Stimulated activated memory B cell treated with anti-CD40 and anti-IgM and Interleukin-4, amounts not matched to agents 10 μg/mL and 1 μg/mL and 100 μg/mL, for 72 hours (primary cell): ENCODE measurements around the gene GPSM3.
"Not testable (repeated sequence)": the region's sequence is repeated elsewhere in the genome, so short reads cannot be mapped to it uniquely, and the experiment has no call there.

Experiments
- ATAC-seq: fragments of 150-1000 bp; cut with Tn5 transposase; 2 replicates; pipeline ENCODE4 v1.10.0; 2021
- H3K27ac Mint-ChIP-seq: one replicate; pipeline ENCODE4 v1.8.0; 2022; ENCODE audit warnings: mild to moderate bottlenecking, mixed read lengths
- H3K27me3 Mint-ChIP-seq: one replicate; pipeline ENCODE4 v1.8.0; 2022; ENCODE audit warnings: mixed read lengths
- H3K36me3 Mint-ChIP-seq: one replicate; pipeline ENCODE4 v1.8.0; 2022; ENCODE audit warnings: mixed read lengths
- H3K4me1 Mint-ChIP-seq: one replicate; pipeline ENCODE4 v1.8.0; 2022; ENCODE audit warnings: mixed read lengths
- H3K4me3 Mint-ChIP-seq: one replicate; pipeline ENCODE4 v1.8.0; 2022; ENCODE audit warnings: mild to moderate bottlenecking, moderate library complexity, mixed read lengths
- H3K9me3 Mint-ChIP-seq: one replicate; pipeline ENCODE4 v1.8.0; 2022; ENCODE audit warnings: mixed read lengths

GPSM3 gene

DNA sequence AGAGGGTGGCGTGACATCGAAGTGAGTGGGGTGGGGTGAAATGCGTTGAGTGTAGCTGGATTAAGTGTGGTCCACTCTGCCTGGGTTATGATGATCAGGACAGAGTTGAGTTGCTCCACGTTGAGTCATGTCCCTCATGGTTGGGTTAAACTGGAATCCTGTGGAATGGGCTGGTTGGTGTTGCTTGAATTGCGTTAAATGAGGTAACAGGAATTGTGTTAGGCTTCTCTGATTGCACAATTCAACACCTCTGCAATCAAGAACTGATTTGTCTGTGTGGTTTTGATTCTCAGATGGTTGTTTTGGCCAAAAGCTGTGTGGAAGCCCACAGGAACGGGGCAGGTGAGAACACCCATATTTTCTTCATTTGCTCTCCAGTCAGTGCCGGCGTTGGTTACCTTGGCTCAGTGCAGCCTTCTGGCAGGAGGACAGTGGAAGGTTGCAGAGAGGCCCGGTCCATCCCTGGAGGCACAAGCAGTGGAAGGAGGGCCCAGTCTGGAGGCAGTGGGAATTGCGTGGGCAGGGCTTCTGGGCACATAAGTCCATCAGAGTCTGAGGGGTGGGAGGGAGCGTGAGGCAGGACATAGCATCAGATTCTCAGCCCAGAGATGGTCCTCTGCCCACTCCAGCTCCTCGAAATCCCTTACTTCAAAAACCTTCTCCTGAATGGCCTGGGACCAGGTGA lies 19.8 kb upstream of the GPSM3 start:
- no peaks in the 10 kb centered on the region for H3K36me3 Mint-ChIP-seq
- H3K27ac Mint-ChIP-seq: no peak overlapping the region
- no peak overlapping the region for H3K4me3 Mint-ChIP-seq
- peaks cover 14% of the 10 kb centered on the region for H3K4me1 Mint-ChIP-seq
- ATAC-seq: no peak
- no peaks in the 10 kb centered on the region for H3K9me3 Mint-ChIP-seq
- H3K27me3 Mint-ChIP-seq: no peaks in the 10 kb centered on the region

DNA sequence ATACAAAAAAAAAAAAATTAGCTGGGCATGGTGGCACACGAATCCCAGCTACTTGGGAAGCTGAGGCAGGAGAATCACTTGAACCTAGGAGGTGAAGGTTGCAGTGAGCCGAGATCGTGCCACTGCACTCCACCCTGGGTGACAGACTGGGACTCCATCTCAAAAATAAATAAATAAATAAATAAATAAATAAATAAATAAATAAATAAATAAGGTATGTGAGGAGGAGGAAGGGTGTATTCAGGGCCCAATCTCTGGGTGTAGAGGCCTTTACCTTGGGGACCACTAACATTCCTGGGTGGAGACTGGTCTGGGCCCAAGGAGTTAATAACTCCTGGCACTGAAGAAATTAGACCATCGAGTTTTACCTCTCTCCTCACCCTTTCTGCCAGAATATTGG lies 19.0 kb upstream of the GPSM3 start:
- H3K27ac Mint-ChIP-seq, H3K4me3 Mint-ChIP-seq, H3K27me3 Mint-ChIP-seq, H3K9me3 Mint-ChIP-seq, H3K36me3 Mint-ChIP-seq, ATAC-seq: not testable (repeated sequence)
- H3K4me1 Mint-ChIP-seq: peaks cover 14% of the 10 kb centered on the region

DNA sequence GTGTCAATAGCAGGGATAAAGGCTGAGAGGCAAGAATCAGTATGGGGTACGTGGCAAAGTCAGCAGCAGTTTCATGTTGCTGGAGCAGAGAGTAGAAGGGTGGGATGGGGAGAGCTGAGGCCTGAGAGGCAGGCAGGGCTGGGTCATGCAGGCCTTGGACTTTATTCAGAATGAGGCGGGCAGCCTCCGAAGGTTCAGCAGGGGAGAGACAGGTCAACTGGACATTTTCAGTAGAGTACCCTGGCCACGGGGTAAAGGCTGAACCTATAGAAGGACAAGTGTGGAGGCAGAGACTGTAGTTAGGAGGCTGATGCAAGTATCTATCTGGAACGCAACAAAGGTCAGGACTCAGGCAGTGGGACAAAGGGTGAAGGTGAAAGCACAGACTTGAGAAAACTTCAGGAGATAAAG lies 17.8 kb upstream of the GPSM3 start:
- Mint-ChIP-seq H3K9me3 (no peaks in the 10 kb centered on the region), H3K27ac (no peak overlapping the region), H3K4me3 (no peak overlapping the region), H3K27me3 (no peaks in the 10 kb centered on the region), H3K4me1 (peaks cover 14% of the 10 kb centered on the region), H3K36me3 (no peaks in the 10 kb centered on the region)
- no peak for ATAC-seq

DNA sequence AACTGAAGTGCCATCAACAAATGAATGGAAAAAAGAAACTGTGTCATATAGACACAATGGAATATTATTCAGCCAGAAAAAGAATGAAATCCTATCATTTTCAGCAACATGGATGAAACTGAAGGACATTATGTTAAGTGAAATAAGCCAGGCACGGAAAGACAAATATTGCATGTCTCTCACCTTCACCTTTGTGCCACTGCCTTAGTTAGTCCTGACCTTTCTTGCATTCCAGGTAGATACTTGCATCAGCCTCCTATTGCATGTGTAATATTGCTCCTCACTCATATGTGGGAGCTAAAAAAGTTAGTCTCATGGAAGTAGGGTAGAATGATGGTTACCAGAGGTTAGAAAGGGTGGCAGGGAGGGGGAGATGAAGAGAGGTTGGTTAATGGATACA lies 16.6 kb upstream of the GPSM3 start:
- Mint-ChIP-seq H3K27ac (no peak overlapping the region), H3K4me3 (no peak overlapping the region), H3K4me1 (peaks cover 9% of the 10 kb centered on the region), H3K36me3 (no peaks in the 10 kb centered on the region), H3K27me3 (no peaks in the 10 kb centered on the region), H3K9me3 (no peaks in the 10 kb centered on the region)
- no peak for ATAC-seq

DNA sequence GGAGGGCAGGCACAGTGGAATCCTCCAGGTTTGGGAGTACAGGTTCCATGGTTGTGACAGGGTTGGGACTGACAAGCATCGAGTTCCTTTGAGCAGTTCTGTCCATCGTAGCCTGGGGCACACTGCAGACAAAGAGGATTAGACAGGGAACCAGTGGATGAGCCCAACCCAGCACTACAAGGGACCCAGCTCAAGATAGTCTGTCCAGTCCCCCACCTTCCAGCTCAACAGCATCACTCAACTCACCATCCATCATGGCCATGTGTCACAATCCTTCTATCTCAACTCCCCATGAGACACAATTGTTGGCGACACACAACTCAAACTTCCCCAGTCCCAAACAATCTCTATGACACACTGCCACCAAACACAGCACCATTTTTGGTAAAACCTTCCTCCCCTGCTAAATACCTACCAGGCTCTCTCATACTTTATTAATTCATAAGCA lies 11.8 kb upstream of the GPSM3 start:
- H3K36me3 Mint-ChIP-seq: no peaks in the 10 kb centered on the region
- H3K4me3 Mint-ChIP-seq: no peak overlapping the region
- peaks cover 7% of the 10 kb centered on the region for H3K4me1 Mint-ChIP-seq
- H3K9me3 Mint-ChIP-seq: no peaks in the 10 kb centered on the region
- no peaks in the 10 kb centered on the region for H3K27me3 Mint-ChIP-seq
- no peak overlapping the region for H3K27ac Mint-ChIP-seq
- ATAC-seq: no peak

DNA sequence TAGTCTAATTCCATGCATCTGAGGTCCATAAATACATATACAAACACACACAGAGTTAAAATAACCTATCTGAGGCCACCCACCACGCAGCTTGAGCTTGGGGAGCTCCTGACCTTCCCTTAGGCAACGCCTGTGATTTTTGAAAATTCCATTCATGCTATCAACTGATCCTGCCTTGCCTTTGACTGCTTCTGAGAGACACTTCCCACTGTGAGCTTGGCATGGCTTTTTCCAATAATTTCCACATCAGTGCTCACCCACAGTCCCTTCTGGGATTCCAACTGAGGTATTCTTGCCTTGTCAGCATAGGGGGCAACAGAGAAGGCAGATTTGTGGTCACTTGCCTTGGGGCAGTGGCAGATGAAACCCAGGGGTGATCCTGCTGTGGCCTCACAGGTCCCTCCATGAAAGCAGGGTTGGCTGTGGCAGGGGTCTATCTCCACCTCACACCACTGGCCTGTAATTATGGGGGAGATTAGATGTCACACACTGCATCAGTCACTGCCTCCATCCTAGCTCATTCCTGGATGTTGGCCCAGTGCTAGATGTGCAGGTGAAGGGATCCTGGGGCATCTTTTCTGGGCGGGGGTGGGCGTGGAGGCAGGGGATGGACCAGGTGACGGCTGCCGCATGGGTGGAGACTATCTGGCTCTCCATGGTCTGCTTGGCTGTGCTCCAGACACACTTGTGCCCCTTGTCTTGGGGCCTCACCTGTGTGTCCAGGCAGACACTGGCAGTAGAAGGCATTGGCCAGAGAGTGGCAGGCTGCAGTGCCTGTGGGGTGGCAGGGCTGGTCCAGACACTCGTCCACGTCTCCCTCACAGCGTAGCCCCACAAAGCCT lies 11.2 kb upstream of the GPSM3 start:
- H3K27me3 Mint-ChIP-seq: no peaks in the 10 kb centered on the region
- no peaks in the 10 kb centered on the region for H3K36me3 Mint-ChIP-seq
- no peak for ATAC-seq
- H3K4me3 Mint-ChIP-seq: no peak overlapping the region
- peaks cover 7% of the 10 kb centered on the region for H3K4me1 Mint-ChIP-seq
- H3K27ac Mint-ChIP-seq: no peak overlapping the region
- H3K9me3 Mint-ChIP-seq: no peaks in the 10 kb centered on the region

DNA sequence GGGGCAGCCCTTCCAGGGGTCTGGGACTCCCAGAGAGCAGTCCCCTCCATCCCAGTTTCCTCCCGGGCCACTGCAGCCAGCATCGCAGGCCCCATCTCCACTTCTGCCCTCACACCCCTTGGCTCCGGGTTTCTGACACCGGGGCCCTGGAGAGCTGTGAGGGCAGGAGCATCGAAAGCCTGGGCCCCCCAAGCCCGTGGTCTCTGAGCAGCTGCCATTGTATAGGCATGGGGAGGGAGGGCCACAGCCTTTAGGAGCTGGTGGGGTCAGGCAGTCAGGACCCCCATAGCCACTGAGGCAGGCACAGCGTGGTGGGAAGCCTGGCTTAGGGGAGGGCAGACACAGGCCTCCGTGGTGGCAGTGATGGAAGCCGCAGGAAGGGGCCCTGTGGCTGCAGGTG lies 9.7 kb upstream of the GPSM3 start:
- H3K4me1 Mint-ChIP-seq: peaks cover 3% of the 10 kb centered on the region
- H3K27me3 Mint-ChIP-seq: no peaks in the 10 kb centered on the region
- no peaks in the 10 kb centered on the region for H3K36me3 Mint-ChIP-seq
- no peak overlapping the region for H3K27ac Mint-ChIP-seq
- no peaks in the 10 kb centered on the region for H3K9me3 Mint-ChIP-seq
- no peak overlapping the region for H3K4me3 Mint-ChIP-seq
- no peak for ATAC-seq

DNA sequence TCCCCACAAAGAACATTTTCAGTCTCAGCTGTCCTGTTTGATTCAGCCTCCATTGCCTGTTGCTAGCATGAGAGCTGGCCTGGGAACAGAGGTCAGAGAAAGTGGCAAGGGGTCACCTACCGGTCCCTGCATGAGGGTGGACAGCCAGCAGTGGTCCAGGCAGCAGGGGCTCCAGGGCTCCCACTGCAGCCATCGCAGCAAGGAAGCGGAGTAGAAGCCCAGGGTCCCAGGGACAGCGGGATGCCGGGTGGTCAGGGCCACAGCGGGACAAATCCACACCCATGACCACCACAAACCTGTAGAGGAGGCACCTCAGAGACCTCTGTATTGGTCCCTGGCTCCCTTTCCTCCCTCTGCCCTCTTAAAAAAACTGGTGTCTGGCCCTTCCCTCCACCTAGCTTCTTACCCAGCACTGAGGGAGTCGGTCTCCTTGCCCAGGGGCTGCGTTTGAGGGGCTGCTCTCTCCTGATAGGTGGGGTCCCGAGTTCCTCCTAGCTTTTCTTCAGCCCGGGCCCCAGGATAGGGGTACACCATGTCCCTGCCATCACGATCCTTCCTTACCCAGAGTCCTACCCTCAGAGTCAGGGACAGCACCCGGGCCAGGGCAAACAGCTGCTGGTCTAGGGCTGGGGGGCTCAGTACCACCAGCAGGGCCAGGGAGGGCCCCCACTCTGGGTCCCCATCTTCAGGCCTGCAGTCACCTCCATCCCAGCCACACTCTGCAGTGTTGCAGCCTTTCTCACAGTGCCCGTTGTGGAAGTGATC lies 8.4 kb upstream of the GPSM3 start:
- Mint-ChIP-seq H3K4me1 (peaks cover 11% of the 10 kb centered on the region), H3K36me3 (no peaks in the 10 kb centered on the region), H3K9me3 (no peaks in the 10 kb centered on the region), H3K27me3 (no peaks in the 10 kb centered on the region), H3K4me3 (no peak overlapping the region), H3K27ac (peak overlapping the region; percentile 48)
- ATAC-seq: no peak

DNA sequence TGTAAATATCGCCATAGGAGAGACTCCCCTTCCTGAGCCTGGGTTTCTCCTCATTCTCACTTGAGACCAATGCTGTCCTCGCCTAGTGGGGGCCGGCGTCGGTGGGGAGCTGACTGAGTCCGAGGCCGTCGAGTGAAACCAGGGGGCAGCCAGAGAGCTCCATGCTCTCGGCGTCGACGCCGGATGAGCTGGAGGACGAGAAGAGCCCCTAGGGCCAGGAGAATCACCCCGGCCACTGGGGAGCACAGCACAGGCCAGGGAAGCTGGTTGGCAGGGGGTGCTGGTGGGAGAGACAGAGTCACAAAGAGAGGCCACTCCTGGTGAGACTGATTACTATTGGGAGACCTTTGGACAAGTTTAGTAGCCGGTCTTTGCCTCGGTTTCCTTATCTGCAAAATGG lies 6.4 kb upstream of the GPSM3 start:
- no peak for ATAC-seq
- H3K36me3 Mint-ChIP-seq: no peaks in the 10 kb centered on the region
- no peak overlapping the region for H3K4me3 Mint-ChIP-seq
- H3K27ac Mint-ChIP-seq: peak overlapping the region; percentile 98
- H3K9me3 Mint-ChIP-seq: no peaks in the 10 kb centered on the region
- peaks cover 24% of the 10 kb centered on the region for H3K4me1 Mint-ChIP-seq
- no peaks in the 10 kb centered on the region for H3K27me3 Mint-ChIP-seq

DNA sequence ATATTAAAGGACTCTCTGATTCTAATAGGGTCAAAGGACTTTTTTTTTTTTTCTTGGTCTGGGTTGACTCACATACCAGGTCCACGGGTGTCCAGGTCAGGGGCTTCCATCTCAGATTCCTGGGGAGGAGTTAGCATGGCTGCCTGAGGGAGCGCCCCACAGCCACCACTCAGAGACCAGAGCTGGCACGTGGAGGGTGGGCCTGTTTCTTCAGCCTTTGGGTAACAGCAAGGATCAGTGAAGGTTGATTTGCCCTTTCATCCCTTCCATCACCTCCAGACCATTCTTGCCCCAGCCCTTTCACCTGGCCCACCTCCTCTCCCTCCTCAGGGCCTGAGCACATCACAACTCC lies 5.9 kb upstream of the GPSM3 start:
- Mint-ChIP-seq H3K27me3 (no peaks in the 10 kb centered on the region), H3K36me3 (no peaks in the 10 kb centered on the region), H3K9me3 (no peaks in the 10 kb centered on the region), H3K4me3 (no peak overlapping the region), H3K27ac (peak overlapping the region; percentile 98), H3K4me1 (peaks cover 30% of the 10 kb centered on the region)
- no peak for ATAC-seq

DNA sequence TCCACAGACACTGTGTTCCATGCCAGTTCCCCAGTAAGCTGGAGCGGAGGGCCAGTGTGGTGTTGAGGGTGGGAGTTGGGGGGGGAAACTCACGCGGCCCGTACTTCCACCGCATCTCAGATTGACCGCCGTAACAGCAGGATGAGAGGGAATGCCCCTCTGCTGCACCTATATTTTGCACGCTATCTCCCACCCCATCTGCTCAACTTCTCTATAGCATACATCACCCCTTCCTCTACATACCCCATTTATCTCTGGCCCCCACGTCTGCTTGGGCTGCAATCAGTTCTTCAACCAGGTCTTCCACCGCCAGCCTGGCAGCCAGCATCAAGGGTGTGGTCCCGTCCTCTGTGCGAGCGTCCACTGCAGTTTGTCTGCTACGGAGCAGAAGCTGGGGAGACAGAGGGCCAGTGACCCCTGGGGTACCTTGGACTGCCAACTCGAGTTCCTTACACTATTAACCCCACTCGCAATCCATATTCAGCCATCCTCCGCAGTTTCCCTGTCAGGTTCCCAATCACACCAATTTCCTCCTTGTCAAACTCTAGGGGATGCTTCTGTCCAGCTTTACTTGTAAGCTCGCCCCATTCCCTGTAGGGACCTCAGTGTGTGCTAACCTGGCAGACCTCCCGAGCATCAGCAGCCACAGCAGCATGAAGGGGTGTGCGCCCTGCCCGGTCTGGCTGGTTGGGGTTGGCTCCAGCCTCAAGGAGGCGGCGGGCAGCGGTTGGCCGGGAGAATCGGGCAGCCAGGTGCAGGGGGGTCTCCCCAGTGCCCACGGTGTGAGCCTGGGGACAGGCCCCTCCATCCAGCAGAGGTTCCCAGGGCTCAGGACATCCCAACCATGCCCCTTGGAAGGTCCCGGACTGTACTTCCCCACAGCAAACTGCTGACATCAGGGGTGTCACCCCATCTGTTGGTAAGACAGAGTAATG lies 4.5 kb upstream of the GPSM3 start:
- Mint-ChIP-seq H3K4me3 (peak overlapping the region; percentile 98), H3K4me1 (peaks cover 39% of the 10 kb centered on the region), H3K36me3 (peaks cover 1% of the 10 kb centered on the region), H3K9me3 (no peaks in the 10 kb centered on the region), H3K27ac (peak overlapping the region; percentile 98), H3K27me3 (no peaks in the 10 kb centered on the region)
- no peak for ATAC-seq

DNA sequence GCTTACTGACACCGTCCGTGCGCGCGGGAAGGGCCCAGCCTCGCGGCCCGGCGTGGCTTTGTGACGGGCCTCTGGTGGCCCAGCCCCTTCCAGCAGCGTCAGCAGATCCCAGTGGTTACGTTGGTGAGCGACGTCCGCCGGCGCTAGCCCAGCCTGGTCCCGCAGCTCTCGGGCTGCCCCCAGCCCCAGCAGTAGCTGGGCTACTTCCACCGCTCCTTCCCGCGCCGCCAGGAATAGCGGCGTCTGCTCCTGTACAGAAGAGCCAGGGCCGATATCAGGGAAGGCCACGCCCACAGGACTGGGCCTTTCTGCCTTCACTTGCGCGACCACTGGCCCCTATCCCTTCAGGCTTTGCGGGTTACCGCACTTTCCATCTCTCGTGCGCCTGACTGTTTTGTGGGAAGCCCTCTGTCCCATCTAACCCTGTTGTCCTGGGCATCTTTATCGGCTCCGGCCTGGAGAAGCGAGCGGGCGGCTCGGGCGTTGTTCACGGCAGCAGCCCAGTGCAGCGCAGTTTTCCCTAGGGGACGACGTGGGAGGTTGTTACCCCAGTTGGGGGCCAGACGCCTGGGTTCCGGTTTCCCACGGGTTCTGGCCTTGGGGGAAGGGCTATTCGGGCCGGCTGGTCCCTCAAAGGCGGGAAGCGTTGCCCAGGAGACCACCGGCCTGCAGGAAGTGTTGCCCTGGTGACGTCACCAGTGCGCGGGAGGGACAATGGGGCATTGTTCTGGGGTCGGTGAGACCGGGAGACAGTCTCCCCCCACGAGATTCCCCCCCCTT lies 3.6 kb upstream of the GPSM3 start:
- H3K27ac Mint-ChIP-seq: peak overlapping the region; percentile 98
- H3K4me3 Mint-ChIP-seq: peak overlapping the region; percentile 98
- H3K9me3 Mint-ChIP-seq: no peaks in the 10 kb centered on the region
- peak; percentile 95 for ATAC-seq
- H3K36me3 Mint-ChIP-seq: peaks cover 10% of the 10 kb centered on the region
- H3K4me1 Mint-ChIP-seq: peaks cover 44% of the 10 kb centered on the region
- H3K27me3 Mint-ChIP-seq: no peaks in the 10 kb centered on the region

DNA sequence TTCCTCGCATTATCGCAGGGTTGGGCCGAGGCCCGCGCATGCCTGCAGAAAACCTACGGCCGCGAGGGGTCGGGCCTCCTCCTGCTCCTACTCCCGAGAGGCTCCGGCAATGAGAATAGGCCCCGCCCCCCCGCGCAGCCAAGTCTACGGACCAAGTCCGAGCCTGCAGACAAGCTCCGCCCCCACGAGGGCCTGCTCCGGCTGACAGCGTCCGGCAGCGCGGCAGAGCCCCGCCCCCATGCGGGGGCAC lies 3.1 kb upstream of the GPSM3 start:
- H3K36me3 Mint-ChIP-seq: peaks cover 13% of the 10 kb centered on the region
- peaks cover 48% of the 10 kb centered on the region for H3K4me1 Mint-ChIP-seq
- H3K9me3 Mint-ChIP-seq: no peaks in the 10 kb centered on the region
- H3K4me3 Mint-ChIP-seq: peak overlapping the region; percentile 98
- ATAC-seq: no peak
- H3K27ac Mint-ChIP-seq: peak overlapping the region; percentile 98
- H3K27me3 Mint-ChIP-seq: no peaks in the 10 kb centered on the region

DNA sequence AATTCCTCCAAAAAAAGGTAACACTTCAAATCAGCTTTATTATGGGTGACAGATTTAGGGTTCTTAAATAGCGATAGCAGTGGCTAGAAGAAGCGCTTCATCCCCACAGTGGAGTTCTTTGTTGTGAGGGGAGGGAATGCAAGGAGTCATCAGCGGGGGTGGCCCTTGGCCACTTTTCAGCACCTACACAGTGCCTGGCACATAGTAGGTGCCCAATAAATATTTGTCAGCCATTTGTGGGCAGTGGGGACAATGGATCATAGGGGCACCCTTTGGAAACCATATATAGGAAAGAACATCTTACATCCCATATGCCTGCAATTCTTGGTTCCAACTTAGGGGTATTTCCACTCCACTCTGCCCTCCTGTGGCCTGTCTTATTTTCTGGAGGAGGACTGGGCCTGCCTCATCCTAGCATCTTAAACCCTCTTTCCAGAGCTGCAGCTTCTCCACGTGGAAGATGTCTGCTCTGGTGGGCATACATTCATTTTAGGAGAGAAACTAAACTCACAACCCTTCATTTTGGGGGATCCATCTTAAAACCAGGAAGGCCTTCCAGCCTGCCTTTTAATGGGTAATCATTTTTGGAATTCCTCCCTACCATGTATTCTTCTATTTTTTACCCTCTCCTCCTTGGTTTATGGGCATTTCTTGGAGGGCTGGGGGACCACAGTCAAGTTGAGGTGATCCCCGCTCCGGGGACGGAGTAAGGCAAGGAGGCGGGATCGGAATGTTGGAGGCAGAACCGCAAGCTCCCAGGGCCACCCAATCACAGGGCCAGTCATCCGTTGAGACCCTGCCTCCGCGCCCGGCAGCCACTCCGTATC lies 2.6 kb upstream of the GPSM3 start:
- H3K27ac Mint-ChIP-seq: peak overlapping the region; percentile 98
- no peaks in the 10 kb centered on the region for H3K27me3 Mint-ChIP-seq
- peaks cover 48% of the 10 kb centered on the region for H3K4me1 Mint-ChIP-seq
- H3K36me3 Mint-ChIP-seq: peaks cover 13% of the 10 kb centered on the region
- no peak for ATAC-seq
- H3K4me3 Mint-ChIP-seq: peak overlapping the region; percentile 98
- no peaks in the 10 kb centered on the region for H3K9me3 Mint-ChIP-seq
